Hematopoietic multipotent progenitor cell (in vitro differentiated cells): ENCODE results near the gene NUDCD3. TPM values are rescaled to one million over a fixed set of nuclear protein-coding genes. Genes with fewer than 3 reads are reported as not detected.
"Not testable (repeated sequence)": the region's sequence is repeated elsewhere in the genome, so short reads cannot be mapped to it uniquely, and the experiment has no call there.

Experiments used
- DNase-seq, 3 donors: peaks; one replicate each; pipeline ENCODE4 v3.0.0-alpha.2; 2011 to 2015; ENCODE audit warnings: low read depth in 2 of 3, low spot score in 2 of 3
- total RNA-seq: library from RNA; depleted of rRNA; stranded (reverse); fragments of >200 nt; gene quantifications from one replicate; pipeline ENCODE4 v1.2.3, GENCODE V29; 2012

The NUDCD3 gene
- total RNA-seq, 1 donor, result 59.5 TPM

DNA sequence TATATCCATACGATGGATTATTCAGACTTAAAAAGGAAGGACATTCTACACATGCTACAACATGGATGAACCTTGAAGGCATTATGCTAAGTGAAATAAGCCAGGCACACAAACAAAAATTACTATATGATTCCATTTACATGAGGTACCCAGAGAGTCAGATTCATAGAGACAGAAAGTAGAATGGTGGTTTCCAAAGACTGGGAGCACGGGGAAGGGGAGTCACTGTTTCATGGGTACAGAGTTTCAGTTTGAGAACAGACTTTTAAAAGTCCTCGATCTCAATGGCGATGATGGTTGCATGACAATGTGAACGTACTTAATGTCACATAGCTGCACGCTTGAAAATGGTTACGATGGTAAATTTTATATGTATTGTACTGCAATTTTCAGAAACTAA, 39.3 kb downstream of the NUDCD3 start:
- no peak for DNase-seq

DNA sequence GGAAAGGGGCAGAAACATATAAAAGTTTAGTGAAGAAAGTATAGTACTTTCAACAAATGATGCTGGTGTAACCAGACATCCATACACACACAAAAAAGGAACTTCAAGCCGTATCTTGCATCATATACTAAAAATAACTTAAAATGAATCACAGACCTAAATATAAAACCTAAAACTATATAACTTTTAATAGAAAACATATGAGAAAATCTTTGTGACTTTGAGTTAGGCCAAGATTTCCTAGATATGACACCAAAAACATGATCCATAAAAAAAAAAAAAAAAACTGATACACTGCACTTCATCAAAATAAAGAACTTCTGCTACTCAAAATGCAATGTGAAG, 40.9 kb downstream of the NUDCD3 start:
- DNase-seq, result no peak

DNA sequence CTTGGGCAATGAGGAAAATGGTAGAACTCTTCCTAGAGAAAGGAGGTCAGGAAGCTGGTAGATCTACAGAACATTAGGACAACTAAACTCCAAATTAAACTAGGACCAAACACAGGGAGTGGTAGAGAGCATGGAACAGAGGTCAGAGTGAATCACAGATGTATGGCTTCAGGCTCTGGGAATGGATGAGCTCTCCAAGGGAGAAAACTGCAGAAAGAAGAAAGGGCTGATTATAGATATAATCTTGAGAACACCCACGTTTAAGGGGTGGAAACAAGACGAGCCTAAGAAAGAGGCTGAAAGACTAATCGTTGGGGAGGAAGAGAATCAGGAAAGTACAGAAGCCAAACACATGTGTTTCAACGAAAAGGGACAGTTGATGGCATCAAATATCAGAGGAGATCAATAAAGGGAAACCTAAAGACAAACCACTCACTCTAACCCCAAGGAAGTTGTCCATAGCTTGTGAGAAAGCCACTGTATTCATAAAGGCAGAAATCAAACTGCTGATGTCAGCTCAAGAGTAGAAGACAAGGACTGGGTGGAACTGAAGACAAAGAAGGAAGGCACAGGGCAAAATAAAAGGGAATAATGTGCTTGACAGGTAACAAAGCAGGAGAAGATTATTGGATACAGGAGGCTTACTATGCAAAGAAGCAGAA, 41.4 kb downstream of the NUDCD3 start:
- DNase-seq, result no peak

DNA sequence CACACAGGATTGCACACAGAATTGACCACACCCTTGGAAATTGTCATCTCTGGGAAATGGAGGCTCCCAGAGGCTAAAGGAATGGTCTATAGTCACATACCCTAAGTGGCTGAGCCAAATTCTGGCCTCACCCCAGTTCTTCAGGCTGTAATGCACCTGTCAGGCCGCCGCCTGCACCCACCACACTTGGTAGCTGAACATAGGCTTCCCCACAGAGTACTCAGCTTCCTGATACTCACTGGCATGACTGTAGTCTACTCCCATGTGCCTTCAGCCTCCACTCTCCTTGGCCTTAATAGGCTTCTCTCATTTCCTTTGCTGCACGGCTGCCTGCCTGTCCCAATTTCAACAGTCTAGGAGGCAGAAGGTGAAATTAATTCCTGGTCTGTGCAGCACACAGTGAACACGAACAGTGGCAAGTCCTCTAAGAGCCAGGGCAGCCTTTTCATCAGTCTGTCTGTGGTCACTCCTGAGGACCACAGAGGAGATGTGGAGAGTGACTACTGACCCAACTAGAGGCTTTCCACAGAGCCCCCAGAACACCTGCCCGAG, 42.5 kb downstream of the NUDCD3 start:
- DNase-seq, result no peak

DNA sequence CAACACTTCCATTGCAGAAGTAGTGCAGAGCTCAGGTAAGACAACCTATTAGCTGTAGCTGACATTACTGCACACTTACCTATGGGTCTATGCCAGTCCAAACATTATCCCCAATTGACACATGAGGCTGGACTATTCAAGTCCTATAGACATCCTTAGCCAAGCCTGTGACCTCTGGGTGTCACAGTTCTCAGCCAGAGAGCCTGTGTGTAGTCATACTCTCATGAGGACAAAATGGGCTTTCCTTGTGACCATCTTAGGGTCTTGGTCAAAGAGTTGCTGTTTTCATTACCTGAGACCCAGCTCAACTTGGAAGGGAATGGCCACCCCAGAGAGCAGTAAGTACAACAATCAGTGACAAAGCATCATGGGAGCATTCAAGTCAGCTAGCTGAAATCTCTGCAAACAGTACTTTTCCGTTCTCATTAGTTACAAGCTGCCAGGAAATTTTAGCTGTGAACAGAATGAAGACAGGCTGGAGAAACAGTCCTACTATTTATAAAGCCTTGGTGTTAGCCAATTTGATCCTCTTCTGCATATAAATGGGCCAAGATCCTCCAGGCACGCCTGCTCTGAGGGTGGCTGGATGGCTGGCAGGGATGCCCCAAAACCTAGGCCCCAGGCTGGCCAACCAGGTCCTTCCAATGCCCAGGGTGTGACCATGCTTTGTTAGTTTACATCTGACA, 44.3 kb downstream of the NUDCD3 start:
- no peak for DNase-seq

DNA sequence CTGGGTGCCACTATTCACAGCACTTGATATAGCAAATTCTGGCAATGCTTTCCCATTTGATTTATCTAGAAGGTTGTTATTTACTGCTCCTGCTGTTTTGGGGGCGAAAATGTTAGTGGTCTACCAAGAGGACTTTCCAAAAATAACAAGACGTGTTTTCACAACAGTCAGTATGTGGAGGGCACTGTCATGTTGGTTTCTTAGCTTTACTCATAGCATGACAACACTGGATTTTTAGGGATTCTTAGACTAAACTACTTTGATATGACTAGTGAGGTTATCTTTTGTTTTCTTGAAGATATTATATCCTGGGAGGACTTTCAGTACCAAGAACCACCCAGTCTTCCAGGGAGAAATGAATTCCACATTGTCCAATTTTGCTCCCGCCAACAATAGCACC, 49.4 kb downstream of the NUDCD3 start:
- no peak for DNase-seq

DNA sequence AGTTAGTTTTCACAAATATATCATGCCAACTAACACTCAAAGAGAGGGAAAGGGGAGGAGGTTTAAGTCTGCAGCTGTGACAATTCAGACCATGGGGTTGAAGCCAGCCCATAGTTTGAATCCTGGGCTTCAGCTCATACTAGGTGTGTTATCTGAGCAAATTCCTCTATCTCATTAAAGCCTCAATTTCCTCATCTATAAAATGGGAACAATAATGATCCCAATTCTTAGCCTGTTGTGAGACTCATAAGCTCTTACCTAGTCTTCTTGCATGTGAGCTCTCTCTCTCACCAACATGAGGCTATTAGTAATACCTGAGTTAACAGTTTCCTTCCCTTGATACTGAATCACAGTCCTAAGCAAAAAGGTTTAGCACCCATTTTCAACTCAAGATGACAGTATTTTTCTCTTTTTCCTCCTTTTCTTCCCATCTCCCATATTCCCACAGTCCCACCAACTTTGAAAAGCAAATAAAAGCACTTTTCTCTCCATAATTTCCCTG, 49.8 kb downstream of the NUDCD3 start:
- no peak for DNase-seq

DNA sequence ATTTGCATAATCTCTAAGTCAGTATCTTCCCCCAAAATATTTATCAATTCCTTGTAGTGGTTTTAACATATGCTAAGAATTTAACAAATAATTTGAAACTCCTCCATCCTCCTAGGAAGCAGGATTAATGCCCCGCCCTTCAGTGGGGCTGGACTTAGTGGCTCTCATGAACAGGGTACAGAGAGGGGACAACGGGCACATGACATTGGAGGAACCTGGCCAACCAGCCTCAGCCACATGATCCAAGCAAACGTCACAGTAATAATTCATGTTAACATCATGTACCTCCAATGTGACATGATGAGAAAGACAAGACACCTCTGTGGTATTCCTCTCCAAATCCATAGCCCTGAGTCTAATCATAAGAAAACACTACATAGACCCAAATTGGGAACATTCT, 50.5 kb downstream of the NUDCD3 start:
- DNase-seq, result no peak

DNA sequence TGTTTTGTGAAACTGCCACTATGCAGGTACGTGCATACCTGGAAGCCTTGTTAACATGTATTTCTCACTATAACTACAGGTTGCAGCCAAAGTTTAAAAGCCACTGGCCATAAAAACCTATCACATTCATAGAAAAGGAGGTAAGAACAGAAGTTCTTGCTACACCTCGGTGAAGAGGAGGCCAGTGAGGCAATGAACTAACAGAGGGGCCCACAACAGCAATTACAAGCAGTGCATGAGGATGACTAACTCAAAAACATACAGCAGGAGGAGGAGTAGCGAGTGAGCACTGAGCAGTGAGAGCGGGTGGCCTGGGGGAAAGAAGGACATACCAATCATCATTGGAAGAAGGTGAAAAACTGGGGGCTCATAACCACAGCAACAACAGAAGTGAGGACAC, 51.6 kb downstream of the NUDCD3 start:
- no peak for DNase-seq

DNA sequence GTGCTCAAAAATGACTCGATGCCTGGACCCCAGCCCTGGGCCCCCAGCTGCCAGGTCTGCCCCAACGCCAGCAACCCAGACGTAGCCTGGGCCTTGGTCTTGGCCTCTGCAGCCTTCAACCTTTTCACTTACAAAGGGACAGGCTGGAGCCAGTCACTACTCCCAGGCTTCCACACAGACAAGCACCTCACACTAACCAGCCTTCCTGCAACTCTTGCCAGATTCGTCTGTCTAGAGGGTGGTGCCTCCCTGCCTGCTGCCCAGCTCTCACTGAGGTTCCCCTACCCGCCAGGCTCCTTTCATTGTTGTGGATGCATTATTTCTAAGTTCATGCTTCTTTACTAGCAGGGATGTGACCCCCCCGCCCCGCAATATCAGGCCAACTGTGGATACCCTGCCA, 56.3 kb downstream of the NUDCD3 start:
- no peak for DNase-seq

DNA sequence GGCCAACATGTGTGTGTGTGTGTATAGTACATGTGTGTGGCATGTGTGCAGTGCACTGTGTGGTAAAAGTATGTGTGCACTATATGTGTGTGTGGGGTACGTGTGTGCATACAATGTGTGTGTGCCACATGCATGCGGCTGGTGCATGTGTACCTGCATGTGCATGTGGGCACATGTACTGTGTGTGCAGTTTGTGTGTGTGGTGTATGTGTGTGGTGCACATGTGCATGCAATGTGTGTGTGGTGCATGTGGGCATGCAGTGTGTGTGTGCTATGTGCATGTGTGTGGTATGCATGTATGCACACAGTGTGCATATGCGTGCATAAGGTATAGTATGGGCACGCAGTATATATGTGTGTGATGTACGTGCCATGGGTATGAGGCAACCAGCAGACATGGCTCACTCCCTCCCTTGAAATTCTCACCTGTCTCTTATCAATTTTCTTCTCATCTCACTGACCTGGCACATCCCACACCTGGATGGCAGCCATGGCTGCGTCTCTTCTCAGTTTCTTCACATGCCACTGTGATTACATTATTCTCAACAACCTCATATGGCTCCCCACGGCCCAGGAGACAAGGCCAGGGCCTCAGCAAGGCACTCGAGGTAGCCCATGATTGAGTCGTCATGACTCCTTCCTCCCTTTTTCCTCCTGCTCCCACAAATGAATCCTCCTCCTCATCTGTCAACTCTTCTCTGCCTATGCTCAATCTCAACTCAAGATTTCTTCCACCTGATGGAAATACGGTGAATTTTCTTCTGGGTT, 57.0 kb downstream of the NUDCD3 start:
- DNase-seq, result no peak

DNA sequence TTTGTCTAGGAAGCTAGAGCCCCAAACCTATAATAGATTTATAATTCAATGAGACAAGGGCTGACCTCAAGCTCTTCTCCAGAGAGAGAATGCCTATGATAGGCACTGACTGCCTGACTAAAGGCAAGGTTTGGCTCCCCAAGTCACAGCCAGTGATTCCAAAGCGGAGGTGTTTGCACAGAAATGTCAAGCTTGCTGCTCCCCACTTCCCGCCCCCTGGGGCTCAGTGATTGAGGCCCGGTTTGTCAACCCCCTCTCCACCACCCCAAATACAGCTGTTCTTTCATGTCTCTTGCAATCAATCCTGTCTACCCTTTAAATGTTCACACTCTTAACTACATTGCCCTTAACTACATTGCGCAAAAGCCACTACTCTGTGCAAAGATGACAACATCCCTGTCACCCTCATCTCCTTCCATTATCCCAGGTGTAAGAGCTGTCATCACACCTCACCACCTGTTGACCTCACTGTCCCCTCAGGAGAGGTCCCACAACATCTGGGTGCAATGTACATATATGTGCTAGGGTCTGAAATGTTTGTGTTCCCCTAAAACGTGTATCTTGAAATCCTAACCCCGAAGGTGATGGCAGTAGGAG, 58.0 kb downstream of the NUDCD3 start:
- no peak for DNase-seq

DNA sequence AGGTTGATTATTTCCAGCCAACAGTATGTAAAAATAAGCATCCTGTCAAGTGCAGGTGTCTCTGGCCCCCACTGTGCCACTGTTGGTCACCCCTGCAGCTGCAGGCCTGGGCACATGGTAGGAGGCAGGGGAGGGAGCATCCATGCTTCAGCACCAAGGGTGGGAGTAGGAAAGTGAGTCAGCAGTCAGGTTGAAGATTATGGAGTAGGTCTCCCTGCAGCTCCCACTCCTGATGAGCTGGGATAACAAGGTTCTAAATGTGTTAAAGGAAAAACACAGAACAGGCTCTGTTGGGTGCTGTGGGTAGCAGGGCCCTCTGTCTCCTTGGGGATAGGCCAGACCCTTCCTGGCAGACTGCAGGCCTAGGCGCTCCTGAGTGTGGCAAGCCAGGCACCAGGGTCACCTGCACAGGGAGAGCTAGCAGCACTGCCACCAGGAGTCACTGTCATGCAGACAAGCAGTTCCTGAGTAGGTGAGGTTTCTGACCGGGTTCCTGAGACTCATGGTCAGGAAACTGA, 59.3 kb downstream of the NUDCD3 start:
- DNase-seq, result peak in 2 of 3 donors; percentile 10 to 14

DNA sequence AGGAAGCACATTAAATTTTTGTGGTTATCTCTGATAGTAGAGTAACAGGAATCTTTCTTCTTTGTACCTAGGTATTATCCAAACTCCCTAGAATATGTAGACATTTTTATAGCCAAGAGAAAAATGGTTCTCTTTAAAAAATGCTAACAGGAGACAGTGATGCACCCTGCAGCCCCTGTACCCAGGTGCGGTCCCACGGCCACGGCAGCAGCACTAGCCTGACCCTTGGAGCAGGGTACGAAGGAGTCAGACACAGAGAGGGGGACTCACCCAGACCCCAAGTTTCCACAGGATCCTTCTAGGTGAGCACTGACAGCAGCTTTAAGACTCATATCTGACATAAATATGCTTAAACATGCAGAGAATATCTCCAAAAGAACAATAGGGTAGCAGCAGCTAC, 60.4 kb downstream of the NUDCD3 start:
- DNase-seq, result no peak

DNA sequence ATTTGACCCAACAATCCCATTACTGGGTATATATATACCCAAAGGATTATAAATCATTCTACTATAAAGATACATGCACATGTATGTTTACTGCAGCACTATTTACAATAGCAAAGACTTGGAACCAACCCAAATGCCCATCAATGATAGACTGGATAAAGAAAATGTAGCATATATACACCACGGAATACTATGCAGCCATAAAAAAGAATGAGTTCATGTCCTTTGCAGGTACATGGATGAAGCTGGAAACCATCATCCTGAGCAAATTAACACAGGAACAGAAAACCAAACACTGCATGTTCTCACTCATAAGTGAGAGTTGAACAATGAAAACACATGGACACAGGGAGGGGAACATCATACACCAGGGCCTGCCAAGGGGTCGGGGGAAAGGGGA, 65.7 kb downstream of the NUDCD3 start:
- DNase-seq, result not testable (repeated sequence)

DNA sequence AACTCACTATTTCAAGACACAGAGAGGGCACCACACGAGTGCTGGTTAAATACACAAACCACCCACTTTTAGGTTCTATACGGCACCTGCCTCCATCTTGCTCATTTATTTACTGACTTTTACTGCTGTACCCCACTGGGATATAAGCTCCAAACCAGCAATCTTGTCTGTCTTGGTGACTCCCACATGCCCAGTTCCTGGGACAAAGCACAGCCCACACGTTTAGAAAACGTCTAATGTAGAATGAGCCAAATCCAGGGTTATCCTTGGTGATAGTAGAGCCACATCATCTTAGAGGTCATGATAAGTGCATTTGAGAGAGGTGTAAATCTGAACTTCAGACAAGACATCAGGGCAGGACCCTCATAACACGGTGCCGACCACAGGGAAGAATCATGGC, 73.5 kb downstream of the NUDCD3 start:
- no peak for DNase-seq

DNA sequence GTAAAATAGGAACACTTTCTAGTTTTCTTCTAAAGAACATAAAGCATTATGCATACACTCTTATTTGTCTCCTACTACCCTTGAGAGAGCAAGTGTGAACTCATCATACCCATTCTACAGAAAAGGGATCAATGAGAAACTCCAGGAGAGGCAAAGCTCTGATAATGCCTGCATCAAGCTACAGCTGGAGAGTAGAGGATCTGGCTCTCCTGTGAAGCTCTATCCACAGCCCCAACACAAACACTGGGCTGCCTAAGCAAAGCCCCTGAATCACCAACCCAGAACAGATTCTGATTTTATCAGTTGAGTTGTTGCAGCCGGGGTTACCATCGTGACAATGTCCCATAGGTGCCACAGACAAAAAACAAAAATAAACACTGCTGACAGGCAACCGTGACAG, 74.9 kb downstream of the NUDCD3 start:
- no peak for DNase-seq

DNA sequence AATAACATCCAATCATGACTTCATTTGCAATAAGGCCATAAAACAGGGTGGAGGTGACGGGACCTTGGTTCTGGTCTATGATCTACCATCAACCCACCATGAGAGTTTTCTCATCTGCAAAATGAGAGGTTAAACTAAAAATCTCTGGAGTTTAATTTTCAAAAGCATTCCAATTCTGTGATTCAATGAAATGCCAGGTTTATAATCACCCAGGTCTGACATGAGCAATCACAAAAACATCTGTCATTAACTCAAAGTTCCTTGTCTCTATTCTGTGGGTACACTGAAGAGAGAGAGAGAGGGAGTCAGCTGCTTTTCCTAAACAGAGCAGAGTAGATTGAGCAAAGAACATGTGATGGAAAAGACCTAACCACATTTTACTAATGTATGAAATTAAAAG, 75.4 kb downstream of the NUDCD3 start:
- DNase-seq, result no peak

DNA sequence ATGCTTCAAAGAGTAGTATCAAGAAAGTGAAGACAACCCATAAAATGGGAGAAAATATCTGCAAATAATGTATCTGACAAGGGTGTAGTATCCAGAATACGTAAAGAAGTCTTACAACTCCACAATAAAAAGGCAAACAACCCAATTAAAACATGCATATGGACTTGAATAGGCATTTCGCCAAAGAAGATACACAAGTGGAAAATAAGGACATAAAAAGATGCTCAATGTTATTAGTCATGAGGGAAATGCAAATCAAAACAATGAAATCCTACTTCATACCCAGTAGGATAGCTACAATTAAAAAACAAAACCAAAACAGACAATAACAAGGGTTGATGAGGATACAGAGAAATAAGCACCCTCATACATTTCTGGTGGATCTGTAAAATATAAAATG, 79.2 kb downstream of the NUDCD3 start:
- DNase-seq, result no peak

DNA sequence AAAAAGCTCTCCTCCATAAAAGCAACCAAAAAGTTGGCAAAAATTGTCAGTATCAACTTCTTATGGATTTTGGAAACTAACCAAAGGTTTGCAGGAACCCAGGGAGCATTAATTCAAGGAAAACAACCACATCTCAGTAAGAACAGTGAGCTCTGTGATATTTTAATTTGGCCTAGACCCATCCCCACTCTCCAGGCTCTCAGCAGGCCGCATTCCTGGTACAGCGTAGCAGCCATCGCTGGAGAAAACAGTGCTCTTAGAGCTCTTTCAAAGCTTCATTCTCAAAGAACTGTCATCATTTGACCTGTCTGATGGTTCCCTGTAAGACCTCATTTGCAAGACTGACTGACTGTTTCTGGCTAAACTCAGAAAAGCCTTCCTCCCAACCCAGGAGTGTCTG, 81.9 kb downstream of the NUDCD3 start:
- DNase-seq, result no peak

DNA sequence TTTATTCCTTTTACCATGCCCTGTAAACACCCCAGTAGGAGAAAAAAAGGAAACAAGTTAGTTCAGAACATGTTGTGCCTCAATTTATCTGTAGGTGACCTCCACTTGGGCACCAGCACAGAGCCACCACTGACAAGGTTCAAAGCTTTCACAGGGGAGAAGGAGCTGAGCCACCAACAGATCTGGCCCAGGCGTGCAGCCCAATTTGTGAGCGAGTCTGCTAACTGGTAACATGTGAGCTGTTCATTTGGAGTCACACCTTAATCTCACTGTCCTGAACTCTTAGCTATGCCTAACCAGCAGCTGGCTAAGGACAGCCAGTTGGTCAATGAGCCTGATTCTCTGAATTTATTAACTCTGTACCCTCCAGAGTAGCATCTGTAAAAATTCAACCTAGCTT, 86.7 kb downstream of the NUDCD3 start:
- DNase-seq, result no peak
